ENCODE measurements around the gene MAP10.

DNA sequence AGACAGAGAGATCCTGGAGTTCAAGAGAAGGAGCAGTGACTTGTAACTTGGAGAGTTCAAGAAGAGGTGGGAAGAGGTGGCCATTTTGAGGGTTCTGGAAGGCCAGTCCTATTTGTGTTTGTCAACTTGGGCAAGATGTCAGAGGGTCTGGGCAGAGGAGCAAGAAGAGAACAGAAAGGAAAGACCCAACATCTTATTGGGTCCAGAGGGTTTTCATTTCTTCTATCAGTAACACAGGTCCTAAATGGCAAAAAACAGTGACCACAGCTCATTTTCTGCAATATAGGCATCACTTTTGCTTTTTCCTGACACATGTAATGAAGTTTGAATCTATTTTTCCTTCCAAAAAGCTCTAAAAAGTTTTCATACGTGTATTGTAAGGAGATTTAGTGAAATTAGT, 38.3 kb upstream of the MAP10 start:
- TF ChIP-seq, protein P1, sequence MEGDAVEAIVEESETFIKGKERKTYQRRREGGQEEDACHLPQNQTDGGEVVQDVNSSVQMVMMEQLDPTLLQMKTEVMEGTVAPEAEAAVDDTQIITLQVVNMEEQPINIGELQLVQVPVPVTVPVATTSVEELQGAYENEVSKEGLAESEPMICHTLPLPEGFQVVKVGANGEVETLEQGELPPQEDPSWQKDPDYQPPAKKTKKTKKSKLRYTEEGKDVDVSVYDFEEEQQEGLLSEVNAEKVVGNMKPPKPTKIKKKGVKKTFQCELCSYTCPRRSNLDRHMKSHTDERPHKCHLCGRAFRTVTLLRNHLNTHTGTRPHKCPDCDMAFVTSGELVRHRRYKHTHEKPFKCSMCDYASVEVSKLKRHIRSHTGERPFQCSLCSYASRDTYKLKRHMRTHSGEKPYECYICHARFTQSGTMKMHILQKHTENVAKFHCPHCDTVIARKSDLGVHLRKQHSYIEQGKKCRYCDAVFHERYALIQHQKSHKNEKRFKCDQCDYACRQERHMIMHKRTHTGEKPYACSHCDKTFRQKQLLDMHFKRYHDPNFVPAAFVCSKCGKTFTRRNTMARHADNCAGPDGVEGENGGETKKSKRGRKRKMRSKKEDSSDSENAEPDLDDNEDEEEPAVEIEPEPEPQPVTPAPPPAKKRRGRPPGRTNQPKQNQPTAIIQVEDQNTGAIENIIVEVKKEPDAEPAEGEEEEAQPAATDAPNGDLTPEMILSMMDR (optimal IDR thresholded peaks at IDR 0.05 in 1 of 3, IDR thresholded peaks at IDR 0.05 in 1 of 3, conservative IDR thresholded peaks at IDR 0.05 in 1 of 3; ENCODE audit: extremely low read depth in 1 of 3, insufficient read depth in 2 of 3, low read length in 3 of 3): no peak
- no peak for TF ChIP-seq EZH2 (IDR thresholded peaks at IDR 0.05; ENCODE audit: low read length)

Data from keratinocyte (primary cell).